ENCODE data around the gene SPON1.
"Not testable (repeated sequence)": the region's sequence is repeated elsewhere in the genome, so short reads cannot be mapped to it uniquely, and the experiment has no call there.

Gene SPON1

DNA sequence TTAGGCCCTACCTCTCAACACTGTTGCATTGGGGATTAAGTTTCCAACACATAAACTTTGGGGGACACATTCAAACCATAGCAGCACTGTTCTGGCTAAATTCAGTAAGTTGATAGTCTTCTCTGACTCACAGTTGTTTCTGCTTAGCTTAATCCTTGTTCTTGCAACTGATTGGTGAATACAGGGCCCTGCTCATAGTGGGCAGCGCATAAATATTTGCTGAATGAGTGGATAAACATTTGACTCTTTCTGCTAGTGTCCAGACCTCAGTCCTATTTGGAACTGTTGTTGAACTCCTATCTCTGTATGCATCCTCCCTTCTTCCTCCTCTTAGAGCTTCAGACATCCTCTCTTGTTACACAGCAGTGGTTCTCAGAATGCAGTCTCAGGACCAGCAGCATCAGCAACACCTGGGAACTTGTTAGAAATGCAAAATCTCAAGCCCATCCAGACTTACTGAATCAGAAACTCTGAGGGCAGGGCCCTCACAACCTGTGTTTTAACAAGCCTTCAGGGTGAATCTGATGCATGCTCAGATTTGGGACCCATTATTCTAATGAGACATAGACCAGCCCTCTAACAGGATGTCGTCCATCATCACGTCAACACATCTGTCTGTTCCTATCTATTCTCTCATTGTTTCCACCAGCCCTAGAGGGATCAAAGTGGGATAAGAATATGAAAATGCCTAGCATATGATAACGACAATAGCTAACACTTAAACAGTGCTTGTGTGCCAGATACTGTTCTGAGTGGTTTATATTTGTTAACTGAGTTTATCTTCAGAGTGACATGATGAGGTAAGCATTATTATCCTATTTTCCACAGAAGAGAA is 22.3 kb downstream of the SPON1 start:
- DNase-seq = no peak

DNA sequence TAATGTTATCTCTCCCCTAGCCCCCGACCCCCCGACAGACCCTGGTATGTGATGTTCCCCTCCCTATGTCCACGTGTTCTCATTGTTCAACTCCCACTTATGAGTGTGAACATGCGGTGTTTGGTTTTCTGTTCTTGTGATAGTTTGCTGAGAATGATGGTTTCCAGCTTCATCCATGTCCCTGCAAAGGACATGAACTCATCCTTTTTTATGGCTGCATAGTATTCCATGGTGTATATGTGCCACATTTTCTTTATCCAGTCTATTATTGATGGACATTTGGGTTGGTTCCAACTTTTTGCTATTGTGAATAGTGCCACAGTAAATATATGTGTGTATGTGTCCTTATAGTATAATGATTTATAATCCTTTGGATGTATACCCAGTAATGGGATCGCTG is 24.2 kb downstream of the SPON1 start:
- DNase-seq = not testable (repeated sequence)

DNA sequence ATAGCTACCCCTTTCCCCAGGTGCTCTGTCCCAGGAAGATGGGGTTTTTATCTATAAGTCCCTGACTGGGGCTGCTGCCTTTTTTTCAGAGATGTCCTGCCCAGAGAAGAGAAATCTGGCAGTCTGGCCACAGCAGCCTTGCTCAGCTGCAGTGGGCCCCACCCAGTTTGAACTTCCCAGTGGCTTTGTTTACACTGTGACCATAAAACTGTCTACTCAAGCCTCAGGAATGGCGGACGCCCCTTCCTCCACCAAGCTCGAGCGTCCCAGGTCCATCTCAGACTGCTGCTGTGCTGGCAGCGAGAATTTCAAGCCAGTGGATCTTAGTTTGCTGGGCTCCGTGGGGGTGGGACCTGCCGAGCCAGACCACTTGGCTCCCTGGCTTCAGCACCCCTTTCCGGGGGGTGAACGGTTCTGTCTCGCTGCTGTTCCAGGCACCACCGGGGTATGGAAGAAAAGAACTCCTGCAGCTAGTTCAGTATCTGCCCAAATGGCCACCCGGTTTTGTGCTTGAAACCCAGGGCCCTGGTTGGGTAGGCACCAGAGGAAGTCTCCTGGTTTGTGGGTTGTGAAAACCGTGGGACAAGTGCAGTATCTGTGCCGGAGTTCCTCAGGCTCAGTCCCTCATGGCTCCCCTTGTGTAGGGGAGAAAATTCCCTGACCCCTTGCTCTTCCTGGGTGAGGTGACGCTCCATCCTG is 29.8 kb downstream of the SPON1 start:
- not testable (repeated sequence) for DNase-seq

DNA sequence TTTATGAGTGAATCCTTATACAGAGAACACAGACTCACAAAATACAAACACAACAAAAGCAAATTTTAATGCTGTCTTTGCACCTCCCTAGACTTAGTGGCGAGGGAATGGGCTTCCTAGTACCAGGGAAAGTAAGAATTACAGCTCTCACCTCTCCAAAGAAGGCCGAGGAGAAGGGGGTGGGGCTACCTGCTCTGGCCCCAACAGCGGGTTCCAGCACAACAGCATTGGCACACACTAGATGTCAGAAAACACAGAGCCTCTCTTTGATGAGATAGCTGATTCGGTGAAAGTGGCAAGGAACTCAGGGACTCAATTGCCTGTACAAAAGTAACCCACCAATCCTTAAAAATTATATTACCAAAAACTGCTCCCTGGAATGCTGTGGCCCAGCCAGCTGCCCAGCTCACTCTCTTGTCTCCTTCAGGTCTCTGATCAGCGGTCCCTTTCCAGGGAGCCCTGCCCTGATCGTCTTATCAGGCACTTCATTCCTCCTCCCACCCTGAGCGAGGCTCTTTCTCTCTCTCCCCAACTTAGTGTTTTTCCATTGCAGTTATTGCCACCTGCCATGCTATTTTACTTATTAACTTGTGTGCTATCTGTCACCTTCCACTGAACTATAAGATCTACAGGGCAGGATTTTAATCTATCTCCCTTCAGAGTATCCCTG is 30.7 kb downstream of the SPON1 start:
- DNase-seq = no peak

DNA sequence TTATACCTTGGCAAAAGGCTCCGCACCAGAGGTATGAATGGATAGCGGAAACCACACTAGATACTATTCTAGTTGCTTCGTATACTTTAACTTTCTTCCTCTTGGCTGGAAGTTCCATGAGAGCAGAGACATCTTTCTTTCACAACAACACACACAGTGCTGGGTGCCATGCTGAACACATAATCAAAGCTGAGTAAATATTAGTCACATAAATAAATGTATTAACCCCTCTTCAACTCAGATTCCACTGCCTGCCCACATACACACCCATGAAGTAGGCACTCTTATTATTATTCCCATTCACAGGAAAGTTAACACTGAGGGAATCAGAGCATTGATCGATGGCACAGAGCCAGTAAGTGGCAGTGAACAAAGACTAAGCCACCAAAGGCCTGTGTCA is 35.4 kb downstream of the SPON1 start:
- DNase-seq = no peak

DNA sequence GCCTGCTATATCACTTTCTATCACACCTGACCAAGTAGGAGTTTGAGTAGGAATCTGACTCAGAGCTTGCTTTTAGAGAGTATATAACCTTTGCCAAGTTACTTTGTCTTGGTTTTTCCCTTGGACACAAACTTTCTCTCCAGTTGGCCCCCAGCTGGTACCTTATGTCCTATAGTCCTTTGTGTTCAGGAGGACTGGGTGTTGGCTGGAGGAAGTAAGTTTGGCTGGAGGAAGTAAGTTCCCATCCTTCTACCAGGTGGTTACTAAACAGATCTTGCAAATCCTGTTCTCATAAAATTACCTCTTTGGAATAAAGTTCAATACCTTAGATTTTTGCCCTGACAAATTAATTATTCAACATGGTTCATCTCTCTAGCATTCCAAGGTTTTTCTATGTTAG is 37.2 kb downstream of the SPON1 start:
- no peak for DNase-seq

DNA sequence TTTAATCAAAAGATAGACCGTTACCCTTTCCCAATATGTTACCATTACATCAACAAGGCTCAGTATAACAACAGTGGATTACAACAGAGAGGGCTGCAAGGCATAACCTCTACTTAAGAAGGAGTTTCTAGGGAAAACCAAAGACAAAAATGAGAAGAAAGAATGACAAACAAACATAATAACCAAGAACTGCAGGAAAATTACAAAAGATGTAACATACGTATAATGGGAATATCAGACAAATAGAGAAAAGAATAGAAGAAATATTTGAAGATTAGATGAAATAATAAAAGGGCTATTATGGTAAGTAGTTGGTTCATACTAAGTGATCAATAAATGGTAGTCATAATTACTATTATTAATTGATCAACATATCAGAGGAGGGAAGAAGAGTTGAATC is 39.1 kb downstream of the SPON1 start:
- DNase-seq = no peak

DNA sequence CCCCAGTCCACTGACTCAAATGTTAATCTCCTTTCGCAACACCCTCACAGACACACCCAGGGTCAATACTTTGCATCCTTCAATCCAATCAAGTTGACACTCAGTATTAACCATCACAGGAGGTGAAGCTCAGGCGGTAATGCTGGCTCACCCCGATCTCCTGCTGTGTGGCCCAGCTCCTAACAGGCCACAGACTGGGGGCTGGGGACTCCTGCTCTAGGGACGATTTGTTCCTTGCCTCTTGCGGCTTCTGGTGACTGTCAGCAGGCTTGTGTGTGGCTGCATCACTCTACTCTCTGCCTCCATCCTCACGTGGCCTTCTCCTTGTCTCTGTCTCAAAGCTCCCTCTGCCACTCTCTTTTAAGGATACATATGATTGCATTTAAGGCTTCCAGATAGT is 45.0 kb downstream of the SPON1 start:
- DNase-seq = no peak

DNA sequence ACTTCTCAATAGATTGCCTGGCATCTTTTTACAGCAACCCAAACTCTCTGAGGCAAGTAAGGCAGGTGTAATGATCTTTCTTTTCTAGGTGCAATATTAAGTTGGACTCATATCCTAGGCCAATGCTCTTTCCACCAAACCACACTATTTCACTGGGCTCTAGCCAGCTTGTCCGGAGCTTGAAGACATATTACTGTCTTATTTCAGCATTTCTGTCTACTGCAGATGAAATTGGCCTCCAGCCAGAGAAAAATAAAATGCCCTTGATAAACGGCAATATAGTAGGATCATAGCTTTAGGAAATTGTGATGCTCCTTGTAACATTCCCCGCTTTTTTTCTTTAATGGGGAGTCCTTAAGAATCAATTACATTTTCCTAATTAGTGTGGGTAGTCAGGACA is 48.1 kb downstream of the SPON1 start:
- DNase-seq = no peak

DNA sequence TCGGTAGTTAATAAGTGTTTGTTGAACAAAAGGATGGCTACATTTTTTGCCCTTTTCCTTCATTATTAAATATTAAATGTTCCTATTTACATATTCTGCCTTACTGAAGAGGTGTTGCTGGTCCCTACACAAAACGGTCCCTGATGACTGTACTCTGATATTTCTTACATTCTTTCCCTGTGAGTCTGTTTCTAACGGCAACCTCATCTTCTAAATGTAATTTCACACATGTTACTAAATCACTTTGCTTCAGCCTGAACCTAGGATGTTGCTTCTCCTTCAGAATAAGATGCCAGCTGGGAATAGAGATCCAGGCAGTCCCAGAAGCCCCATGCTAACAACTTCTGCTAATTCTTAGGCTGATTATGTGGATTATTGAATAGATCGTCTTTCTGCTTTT is 50.3 kb downstream of the SPON1 start:
- DNase-seq = no peak

DNA sequence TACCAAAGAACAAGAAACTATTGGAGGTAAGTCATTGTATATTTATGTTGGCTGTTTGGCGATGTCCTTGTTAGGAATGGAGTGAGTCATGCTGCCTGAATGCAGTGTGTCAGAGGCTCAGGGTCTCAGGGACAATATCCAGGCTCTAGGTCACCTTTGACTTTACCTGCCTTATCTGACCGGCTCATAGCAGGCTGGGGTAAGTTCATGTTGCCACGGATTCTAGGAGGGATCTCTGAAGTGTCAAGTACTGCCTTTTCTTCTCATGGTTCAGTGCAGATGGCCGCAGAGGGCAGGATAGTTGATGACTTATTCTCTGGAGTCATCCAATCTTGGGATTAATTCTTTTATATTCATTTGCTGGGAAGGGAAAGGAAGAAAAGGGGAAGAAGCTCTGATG is 53.2 kb downstream of the SPON1 start:
- no peak for DNase-seq

DNA sequence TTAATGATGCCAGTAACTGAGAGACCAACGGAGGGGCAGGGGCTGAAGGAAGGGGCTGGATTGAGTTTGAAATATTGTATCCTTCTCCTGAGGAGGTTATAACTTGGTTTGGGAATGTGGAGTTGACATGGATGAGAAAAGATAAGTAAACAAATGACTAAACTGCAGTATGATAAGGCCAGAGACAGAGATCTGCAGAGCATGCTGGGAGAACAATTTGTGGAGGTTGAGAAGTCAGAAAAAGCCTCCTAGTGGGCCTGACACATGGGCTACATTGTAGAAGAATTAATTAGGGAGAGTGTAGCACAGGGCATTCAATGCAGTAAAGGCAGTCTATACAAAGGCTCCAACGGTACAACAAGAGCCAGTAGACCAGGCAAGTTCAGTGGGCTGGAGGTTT is 55.9 kb downstream of the SPON1 start:
- no peak for DNase-seq

DNA sequence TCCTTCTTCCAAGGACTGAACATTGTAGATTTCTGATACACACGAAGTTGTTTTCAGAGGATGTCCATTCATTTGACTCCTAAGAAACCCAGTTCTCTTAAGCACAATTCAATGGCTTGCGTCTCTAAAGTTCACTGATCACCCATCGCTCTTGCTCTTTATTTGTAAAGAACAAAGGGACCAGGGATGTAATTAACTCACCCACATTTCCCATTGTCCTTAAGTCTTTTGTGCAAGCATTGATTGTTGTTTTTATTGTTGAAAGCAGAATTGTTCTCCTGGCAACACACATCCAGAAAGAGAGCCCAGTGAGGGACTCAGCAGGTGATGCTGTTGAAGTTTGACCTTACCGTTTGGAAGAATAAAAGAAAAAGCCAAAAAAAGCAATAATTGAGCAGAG is 59.2 kb downstream of the SPON1 start:
- no peak for DNase-seq

DNA sequence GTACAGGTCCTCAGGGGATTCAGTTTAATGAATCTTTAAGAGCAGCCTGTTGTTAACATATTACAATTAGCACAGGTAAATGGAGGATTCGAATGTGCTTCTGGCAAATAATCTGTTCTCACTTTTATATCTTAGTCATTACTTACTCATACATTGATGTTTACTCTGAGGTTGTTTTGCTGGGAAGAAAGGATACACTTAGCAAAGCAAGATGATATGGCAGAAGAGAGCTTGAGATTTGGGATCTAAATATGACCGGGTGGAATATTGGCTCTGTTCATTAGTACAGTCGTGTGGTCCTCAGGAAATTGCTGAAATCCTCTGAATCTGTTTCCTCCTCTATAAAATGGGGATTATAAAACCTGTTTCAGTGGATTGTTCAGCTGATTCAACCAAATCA is 59.7 kb downstream of the SPON1 start:
- DNase-seq = no peak

DNA sequence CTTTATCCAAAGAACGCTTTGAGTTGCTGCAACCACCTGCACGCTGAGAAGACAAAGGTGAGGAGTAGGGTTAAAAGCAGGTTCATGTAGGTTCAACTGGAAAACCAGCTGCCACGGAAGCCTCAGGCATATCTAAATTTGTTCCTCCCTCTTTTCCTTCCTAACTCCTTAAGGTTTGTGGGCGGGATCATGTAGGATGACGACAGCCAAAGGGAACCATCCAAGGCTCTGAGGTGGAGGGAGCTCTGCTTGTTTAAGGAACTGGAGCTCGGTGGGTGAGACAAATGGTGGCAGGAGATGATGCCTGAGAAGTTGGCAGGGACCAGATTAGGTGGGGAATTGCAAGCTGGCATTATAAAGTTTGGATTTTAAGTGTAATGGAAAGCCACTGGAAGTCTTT is 60.3 kb downstream of the SPON1 start:
- DNase-seq = no peak

DNA sequence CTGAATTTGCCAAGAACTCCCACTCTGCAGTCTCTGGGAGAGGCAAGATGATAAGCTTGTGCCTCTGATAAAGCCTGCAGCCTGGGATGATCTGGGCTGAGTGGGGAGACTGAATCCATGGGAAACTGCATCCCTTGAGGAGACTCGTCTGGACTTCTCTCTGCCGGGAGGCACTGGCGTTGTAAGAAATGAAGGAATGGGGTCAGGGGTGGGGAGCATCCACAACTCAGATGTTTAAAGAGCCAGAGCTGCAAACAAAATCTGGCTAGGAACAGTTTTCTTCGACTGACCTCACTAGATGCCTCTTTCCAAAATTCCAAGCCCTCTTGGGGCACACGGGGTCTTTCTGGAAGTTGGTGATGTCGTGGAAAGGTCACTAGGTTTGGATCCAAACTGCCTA is 64.4 kb downstream of the SPON1 start:
- no peak for DNase-seq

DNA sequence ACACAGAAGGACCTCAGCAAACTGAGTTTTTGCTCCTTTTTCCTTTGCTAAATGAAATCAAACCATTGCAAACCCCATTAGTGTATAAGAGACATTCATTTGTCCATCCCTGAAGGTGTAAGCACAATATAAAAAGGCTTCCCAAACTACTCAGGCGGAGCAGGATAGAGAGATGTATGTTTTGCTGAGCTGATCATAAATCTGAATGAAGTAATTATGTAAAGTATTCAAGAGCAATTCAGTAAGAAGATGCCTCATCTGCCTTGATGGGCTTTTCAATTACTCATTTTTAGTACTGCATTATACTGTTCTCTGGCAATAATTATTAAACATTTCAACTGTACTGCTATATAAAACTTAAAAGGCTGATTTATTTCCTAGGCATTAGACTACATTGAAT is 65.0 kb downstream of the SPON1 start:
- no peak for DNase-seq

DNA sequence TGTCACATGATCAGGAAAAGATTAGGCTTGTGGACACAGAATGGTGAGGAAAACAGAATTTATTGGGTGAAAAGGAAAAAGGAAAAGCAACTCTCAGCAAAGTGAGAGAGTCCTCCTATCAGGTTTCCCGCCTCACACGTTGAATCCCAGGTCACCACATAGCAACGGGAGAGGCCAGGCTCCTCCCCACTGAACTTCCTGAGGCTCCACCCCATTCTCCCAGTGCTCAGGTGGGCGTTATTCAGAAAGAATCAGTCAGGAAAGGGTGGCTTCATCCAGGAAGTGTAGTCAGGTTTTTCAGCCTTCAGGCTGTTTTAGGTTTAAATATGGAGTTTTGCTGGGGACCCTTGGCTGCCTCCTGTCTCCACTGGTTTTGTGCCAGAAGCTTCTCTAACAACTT is 66.9 kb downstream of the SPON1 start:
- DNase-seq = no peak

DNA sequence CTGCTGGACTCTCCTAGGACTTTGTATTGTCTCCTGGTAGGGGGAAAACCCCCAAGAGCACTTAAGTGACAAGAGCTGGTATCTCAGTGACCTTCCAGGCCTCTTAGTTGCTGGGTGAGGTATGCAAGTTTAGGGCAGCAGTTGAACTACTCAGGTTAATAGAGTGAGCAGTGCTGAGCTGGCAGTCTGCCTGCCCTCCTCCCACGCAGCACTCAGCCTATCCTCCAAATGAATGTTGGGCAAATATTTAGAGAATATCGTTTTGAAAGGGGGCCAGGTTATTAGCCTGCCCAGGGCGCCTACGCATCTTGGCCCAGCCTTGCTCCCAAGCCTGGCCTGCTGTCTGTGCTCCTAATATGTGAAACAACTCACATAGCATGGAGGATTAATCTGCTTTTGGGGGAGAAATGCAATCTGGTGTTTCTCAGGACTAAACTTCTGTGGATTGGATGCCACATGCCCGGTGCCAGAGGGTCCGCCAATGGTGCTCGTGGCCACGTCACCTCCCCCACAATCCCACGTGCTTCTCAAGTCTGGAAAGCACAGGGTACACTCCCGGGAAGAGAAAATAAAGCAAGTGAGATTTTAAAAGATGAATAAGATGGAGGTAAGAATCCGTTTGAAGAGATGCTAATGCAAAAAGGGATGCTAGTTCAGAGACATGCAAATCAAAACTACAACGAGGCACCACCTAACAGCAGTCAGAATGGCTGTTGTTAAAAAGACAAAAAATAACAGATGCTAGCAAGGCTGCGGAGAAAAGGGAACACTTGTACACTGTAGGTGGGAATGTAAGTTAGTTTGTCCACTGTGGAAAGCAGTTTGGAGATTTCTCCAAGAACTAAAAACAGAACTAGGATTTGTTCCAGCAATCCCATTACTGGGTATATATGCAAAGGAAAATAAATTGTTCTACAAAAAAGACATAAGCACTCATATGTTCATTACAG is 67.7 kb downstream of the SPON1 start:
- DNase-seq = no peak

DNA sequence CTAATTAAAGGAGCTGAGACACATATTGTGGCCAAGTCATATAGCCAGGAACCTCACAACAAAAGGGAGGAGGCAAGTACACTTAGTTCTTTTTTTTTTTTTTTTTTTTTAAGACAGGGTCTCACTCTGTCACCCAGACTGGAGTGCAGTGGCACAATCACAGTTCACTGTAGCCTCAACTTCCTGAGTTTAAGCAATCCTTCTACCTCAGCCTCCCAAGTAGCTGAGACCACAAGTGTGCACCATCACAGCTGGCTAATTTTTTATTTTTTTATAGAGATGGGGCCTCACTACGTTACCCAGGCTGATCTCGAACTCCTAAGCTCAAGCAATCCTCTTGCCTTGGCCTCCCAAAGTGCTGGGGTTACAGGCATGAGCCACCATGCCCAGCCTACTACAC is 73.0 kb downstream of the SPON1 start:
- not testable (repeated sequence) for DNase-seq

DNA sequence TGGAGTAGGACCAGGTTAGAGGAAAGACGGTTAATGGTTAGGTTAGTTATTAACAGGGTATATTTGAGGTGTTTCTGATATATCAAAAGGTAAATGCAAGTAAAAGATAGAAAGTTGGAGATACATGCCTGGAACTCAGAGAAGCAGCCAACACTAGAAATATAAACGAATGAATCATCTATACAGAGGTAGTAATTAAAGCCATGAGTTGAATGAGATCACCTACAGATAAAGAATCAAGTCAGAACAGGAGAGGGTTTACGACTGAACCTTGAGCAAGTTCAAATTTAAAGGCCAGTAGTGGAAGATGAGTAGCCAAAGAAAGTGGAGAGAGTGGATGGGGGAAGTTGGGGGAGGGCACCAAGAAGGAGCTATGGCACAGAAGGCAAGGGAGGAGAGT is 73.9 kb downstream of the SPON1 start:
- no peak for DNase-seq

DNA sequence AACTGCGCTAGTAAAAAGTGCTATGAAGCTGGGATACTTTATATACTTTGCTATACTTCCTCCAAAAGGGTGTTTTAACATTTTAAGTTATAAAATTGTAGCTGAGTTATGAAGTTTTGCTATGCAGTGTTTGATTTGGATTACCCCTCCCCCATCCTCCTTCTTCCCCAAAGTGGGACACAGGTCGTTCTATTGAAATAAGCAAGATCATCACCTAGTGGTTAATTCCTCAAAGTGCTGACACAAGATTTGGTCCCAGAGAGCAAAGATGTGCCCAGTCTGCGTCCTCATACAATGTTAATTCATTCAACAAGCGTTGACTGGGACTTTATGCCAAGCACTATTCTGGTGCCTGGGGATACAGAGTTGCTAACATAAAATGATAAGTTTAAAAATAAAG is 78.5 kb downstream of the SPON1 start:
- DNase-seq = no peak

DNA sequence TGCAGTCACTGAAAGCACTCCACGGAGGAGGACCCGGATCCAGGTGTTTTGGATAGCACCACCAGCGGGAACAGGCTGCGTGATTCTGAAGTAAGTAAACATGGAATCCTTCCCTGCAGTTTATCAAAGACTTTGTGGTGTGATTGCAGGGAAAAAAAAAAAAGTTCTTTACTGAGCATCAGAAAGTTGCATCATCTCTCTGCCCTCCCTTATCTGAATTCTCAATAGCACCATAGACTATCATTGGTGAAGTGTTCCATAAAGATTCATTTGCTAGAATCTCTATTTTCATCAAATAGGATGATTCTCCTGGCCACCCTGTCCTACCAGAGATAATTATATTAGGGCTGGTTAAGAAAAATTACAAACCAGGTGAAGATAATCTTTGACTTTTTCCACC is 79.0 kb downstream of the SPON1 start:
- DNase-seq = no peak
